GM12892 (cell line): ENCODE results near the gene CELF6.

Source experiments
- POLR2A ChIP-seq: IDR thresholded peaks from 2 replicates; pipeline ENCODE4 v1.6.1; 2011; ENCODE audit warnings: low read depth, low read length, control low read depth
- POLR2AphosphoS5 ChIP-seq: IDR thresholded peaks from 2 replicates; pipeline ENCODE4 v1.6.1; 2011; ENCODE audit warnings: low read depth, low read length, control low read depth

DNA sequence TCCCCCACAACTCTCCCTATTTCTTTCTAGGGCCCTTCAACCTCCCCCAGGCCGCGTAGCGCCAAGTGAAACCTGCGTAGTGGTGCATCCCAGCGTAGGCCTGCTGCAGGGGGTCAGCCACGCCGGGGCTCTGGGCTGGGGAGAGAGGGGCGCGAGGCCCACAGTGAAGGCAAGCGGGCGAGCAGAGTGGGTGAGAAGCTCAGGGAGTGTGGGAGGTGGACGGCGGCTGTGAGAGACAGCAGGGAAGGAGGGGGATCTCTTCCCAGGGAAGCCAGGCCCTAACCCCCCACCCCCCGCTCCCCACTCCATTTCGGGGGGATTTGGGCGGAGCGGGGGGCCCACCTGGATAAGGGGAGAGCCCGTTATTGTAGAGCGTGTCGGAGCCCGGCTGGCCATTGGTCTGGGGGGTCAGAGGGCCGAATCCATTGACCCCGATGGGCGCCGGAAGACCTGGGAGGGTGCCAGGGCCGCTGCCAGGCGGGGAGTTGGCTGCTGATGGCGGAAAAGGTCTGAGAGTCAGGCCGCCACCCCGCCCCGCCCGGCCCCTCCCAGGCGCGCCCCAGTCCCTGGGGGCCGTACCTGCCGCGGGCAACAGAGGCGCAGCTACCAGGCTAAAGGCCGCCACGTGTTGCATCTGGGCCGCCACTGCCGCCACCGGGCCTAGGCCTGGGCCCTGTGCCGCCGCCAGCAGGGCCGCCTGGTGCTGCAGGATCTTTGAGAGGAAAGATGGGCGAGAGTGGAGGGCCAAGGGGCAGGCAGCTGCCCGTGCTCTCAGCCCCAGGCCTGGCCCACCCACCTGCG is 31.0 kb downstream of the CELF6 start:
- TF ChIP-seq POLR2A: no peak
- no peak for TF ChIP-seq POLR2AphosphoS5
